H9 (cell line): ENCODE data around the gene MACIR. TPM values are rescaled to one million over a fixed set of nuclear protein-coding genes. Genes with fewer than 3 reads are reported as not detected.

Source experiments
- DNase-seq: peaks from one replicate; pipeline ENCODE4 v3.0.0-alpha.2; 2017
- H2AFZ ChIP-seq: one replicate; pipeline ENCODE4 v1.6.1; 2013; ENCODE audit warnings: mild to moderate bottlenecking, low read length, control low read depth, moderate library complexity
- H2AK5ac ChIP-seq: 2 replicates; pipeline ENCODE4 v1.6.1; 2013; ENCODE audit warnings: low read length, control low read depth, mixed read lengths; ENCODE audit not compliant: insufficient read length
- H2BK120ac ChIP-seq: one replicate; pipeline ENCODE4 v1.6.1; 2013; ENCODE audit warnings: low read depth, mild to moderate bottlenecking, low read length, control low read depth, inconsistent platforms; ENCODE audit not compliant: poor library complexity, severe bottlenecking
- H2BK12ac ChIP-seq: 2 replicates; pipeline ENCODE4 v1.6.1; 2013; ENCODE audit warnings: low read length, control low read depth, mixed read lengths, low read depth; ENCODE audit not compliant: insufficient read length
- H2BK15ac ChIP-seq: 2 replicates; pipeline ENCODE4 v1.6.1; 2013; ENCODE audit warnings: low read depth, low read length, control low read depth
- H2BK20ac ChIP-seq: one replicate; pipeline ENCODE4 v1.6.1; 2013; ENCODE audit warnings: low read depth, mild to moderate bottlenecking, low read length, control low read depth, inconsistent platforms; ENCODE audit not compliant: poor library complexity, severe bottlenecking
- H2BK5ac ChIP-seq: 2 replicates; pipeline ENCODE4 v1.6.1; 2013; ENCODE audit warnings: low read length, control low read depth, mixed read lengths; ENCODE audit not compliant: insufficient read length
- H3K14ac ChIP-seq: 2 replicates; pipeline ENCODE4 v1.6.1; 2013; ENCODE audit warnings: low read length, control low read depth; ENCODE audit not compliant: insufficient read depth
- H3K18ac ChIP-seq: 2 replicates; pipeline ENCODE4 v1.6.1; 2013; ENCODE audit warnings: low read depth, mild to moderate bottlenecking, mixed read lengths, low read length, control low read depth; ENCODE audit not compliant: insufficient read length
- H3K23ac ChIP-seq: 2 replicates; pipeline ENCODE4 v1.6.1; 2013; ENCODE audit warnings: low read length, control low read depth, mixed read lengths, low read depth; ENCODE audit not compliant: insufficient read length
- H3K23me2 ChIP-seq: 2 replicates; pipeline ENCODE4 v1.6.1; 2013; ENCODE audit warnings: low read depth, mild to moderate bottlenecking, mixed read lengths, low read length, control low read depth; ENCODE audit not compliant: insufficient read length, poor library complexity, severe bottlenecking
- H3K27ac ChIP-seq: 2 replicates; pipeline ENCODE4 v1.5.1; 2013; ENCODE audit warnings: low read length, control low read depth, mixed read lengths, low read depth; ENCODE audit not compliant: insufficient read length
- H3K27me3 ChIP-seq: 2 replicates; pipeline ENCODE4 v1.6.1; 2013; ENCODE audit warnings: low read length, control low read depth, inconsistent platforms; ENCODE audit not compliant: insufficient read depth
- H3K4ac ChIP-seq: 2 replicates; pipeline ENCODE4 v1.6.1; 2013; ENCODE audit warnings: low read depth, mild to moderate bottlenecking, control low read depth, inconsistent platforms, low read length, moderate library complexity
- H3K4me1 ChIP-seq: 2 replicates; pipeline ENCODE4 v1.6.1; 2013; ENCODE audit warnings: low read length, control low read depth, inconsistent platforms; ENCODE audit not compliant: insufficient read depth
- H3K4me2 ChIP-seq: 2 replicates; pipeline ENCODE4 v1.6.1; 2013; ENCODE audit warnings: low read length, control low read depth, mixed read lengths; ENCODE audit not compliant: insufficient read length, insufficient read depth
- H3K56ac ChIP-seq: 2 replicates; pipeline ENCODE4 v1.6.1; 2013; ENCODE audit warnings: low read depth, mild to moderate bottlenecking, mixed read lengths, low read length, control low read depth; ENCODE audit not compliant: insufficient read length
- H3K79me1 ChIP-seq: 2 replicates; pipeline ENCODE4 v1.6.1; 2013; ENCODE audit warnings: low read depth, mild to moderate bottlenecking, moderate library complexity, low read length, control low read depth, inconsistent platforms; ENCODE audit not compliant: insufficient read depth, poor library complexity, severe bottlenecking
- H3K79me2 ChIP-seq: 2 replicates; pipeline ENCODE4 v1.6.1; 2013; ENCODE audit warnings: low read length, control low read depth, inconsistent platforms; ENCODE audit not compliant: insufficient read depth
- H3K9ac ChIP-seq: 2 replicates; pipeline ENCODE4 v1.6.1; 2013; ENCODE audit warnings: low read length, control low read depth, mixed read lengths; ENCODE audit not compliant: insufficient read length; ENCODE audit errors: extremely low read depth
- H3K9me3 ChIP-seq: one replicate; pipeline ENCODE4 v1.6.1; 2013; ENCODE audit warnings: low read depth, low read length, inconsistent platforms; ENCODE audit not compliant: control insufficient read depth
- H3T11ph ChIP-seq: one replicate; pipeline ENCODE4 v1.6.1; 2013; ENCODE audit warnings: mild to moderate bottlenecking, low read length, control low read depth, inconsistent platforms
- H4K20me1 ChIP-seq: one replicate; pipeline ENCODE4 v1.6.1; 2013; ENCODE audit not compliant: control insufficient read depth, insufficient read length, insufficient read depth
- H4K5ac ChIP-seq: 2 replicates; pipeline ENCODE4 v1.6.1; 2013; ENCODE audit warnings: low read depth, mild to moderate bottlenecking, mixed read lengths, low read length, control low read depth; ENCODE audit not compliant: insufficient read length
- H4K8ac ChIP-seq: replicated peaks from 2 replicates; pipeline ENCODE4 v1.6.1; 2013; ENCODE audit warnings: low read length, control low read depth, mixed read lengths, low read depth; ENCODE audit not compliant: insufficient read length
- H4K91ac ChIP-seq: 2 replicates; pipeline ENCODE4 v1.6.1; 2013; ENCODE audit warnings: low read depth, mild to moderate bottlenecking, moderate library complexity, mixed read lengths, low read length, control low read depth; ENCODE audit not compliant: insufficient read length
- H3K27ac Mint-ChIP-seq, 3 experiments: 2 replicates in 2 of 3; 3 replicates in 1 of 3; pipeline ENCODE4 v1.8.0; 2020 to 2021; ENCODE audit warnings: mixed read lengths in 3 of 3, mild to moderate bottlenecking in 1 of 3, moderate library complexity in 1 of 3
- H3K27me3 Mint-ChIP-seq: 2 replicates; pipeline ENCODE4 v1.8.0; 2021; ENCODE audit warnings: low read depth, mild to moderate bottlenecking, moderate library complexity, mixed read lengths
- H3K36me3 Mint-ChIP-seq, 3 experiments: 2 replicates in 2 of 3; 3 replicates in 1 of 3; pipeline ENCODE4 v1.8.0; 2020 to 2021; ENCODE audit warnings: low read depth in 3 of 3, mixed read lengths in 3 of 3; ENCODE audit not compliant: insufficient read depth in 1 of 3
- H3K4me1 Mint-ChIP-seq, 2 experiments: 2 replicates each; pipeline ENCODE4 v1.8.0; 2020; ENCODE audit warnings: mixed read lengths in 2 of 2
- H3K4me3 Mint-ChIP-seq, 2 experiments: 2 replicates in 1 of 2; 3 replicates in 1 of 2; pipeline ENCODE4 v1.8.0; 2020 to 2021; ENCODE audit warnings: mild to moderate bottlenecking in 2 of 2, mixed read lengths in 2 of 2, moderate library complexity in 1 of 2
- H3K9me3 Mint-ChIP-seq, 2 experiments: 2 replicates in 1 of 2; 3 replicates in 1 of 2; pipeline ENCODE4 v1.8.0; 2020; ENCODE audit warnings: mild to moderate bottlenecking in 2 of 2, mixed read lengths in 2 of 2, moderate library complexity in 1 of 2
- CTCF ChIP-seq: fragments of 200-600 bp; sonication (generic); conservative IDR thresholded peaks from 3 replicates; pipeline ENCODE4 v1.8.0; 2021; ENCODE audit warnings: antibody characterized with exemption, mild to moderate bottlenecking
- WGBS: extraction: QIAGEN DNeasy Blood & Tissue Kit; methylation state at CpG from one replicate; pipeline ENCODE4 v1.1.7; 2013; ENCODE audit warnings: missing lambda C conversion rate, low lambda C conversion rate, mixed read lengths; ENCODE audit not compliant: insufficient read length; ENCODE audit errors: extremely low coverage; 5-methylcytosine and 5-hydroxymethylcytosine counted together
- total RNA-seq: library from RNA; stranded (reverse); gene quantifications from 2 replicates; pipeline ENCODE4 v1.2.1, GENCODE V29; 2021

The MACIR gene
- total RNA-seq, 1 experiment from 2014 or later = 11.7 TPM

GRCh38 chr5:103256178-103256577 is 2.4 kb upstream of the MACIR start:
- H3K9ac ChIP-seq = no peak overlapping the region
- Mint-ChIP-seq H3K27ac (no peak overlapping the region), H3K36me3 (no peaks in the 10 kb centered on the region), H3K9me3 (peaks cover 0 to 2% of the 10 kb centered on the region in 2 experiments; a peak in 2 of 5 replicates), H3K27me3 (no peaks in the 10 kb centered on the region), H3K4me1 (peaks cover 14 to 15% of the 10 kb centered on the region in 2 experiments), H3K4me3 (no peak overlapping the region)
- no CpG with 5 or more reads among the region's 4 CpGs for WGBS
- no peaks in the 10 kb centered on the region for H3K79me1 ChIP-seq
- no peaks in the 10 kb centered on the region; the same call in 1 of the 2 replicates for H3K79me2 ChIP-seq
- H4K20me1 ChIP-seq = no peaks in the 10 kb centered on the region
- no peak for DNase-seq
- H3K27ac ChIP-seq = no peak overlapping the region
- no peak overlapping the region for H2BK15ac ChIP-seq
- no peak overlapping the region for H2BK120ac ChIP-seq
- no peak overlapping the region for H4K5ac ChIP-seq
- H3K4me1 ChIP-seq = no peaks in the 10 kb centered on the region
- no peak overlapping the region for H3K56ac ChIP-seq
- no peak overlapping the region for H3K18ac ChIP-seq
- no peak overlapping the region for H3K14ac ChIP-seq
- H3K23ac ChIP-seq = no peak overlapping the region
- H3K4me2 ChIP-seq = no peak overlapping the region
- no peak overlapping the region for H4K8ac ChIP-seq
- H2BK5ac ChIP-seq = no peak overlapping the region
- no peak; the same call in 1 of the 3 replicates for TF ChIP-seq CTCF
- no peaks in the 10 kb centered on the region for H3K27me3 ChIP-seq
- no peaks in the 10 kb centered on the region for H3K9me3 ChIP-seq
- H3K4ac ChIP-seq = no peak overlapping the region
- no peaks in the 10 kb centered on the region for H3K23me2 ChIP-seq
- H4K91ac ChIP-seq = no peak overlapping the region
- no peak overlapping the region for H3T11ph ChIP-seq
- H2BK12ac ChIP-seq = no peak overlapping the region
- H2BK20ac ChIP-seq = no peak overlapping the region
- no peak overlapping the region for H2AFZ ChIP-seq
- H2AK5ac ChIP-seq = no peak overlapping the region
